HEK293 (cell line): ENCODE data around the gene MAP1LC3C.

ENCODE experiments used
- CTCF ChIA-PET: fragments of 350-600 bp; formaldehyde crosslinking; extraction: SDS; loops from one replicate; lab custom pipeline; 2021; ENCODE audit warnings: antibody characterized with exemption; lab: Yijun Ruan, JAX
- POLR2A ChIA-PET: fragments of 300-600 bp; formaldehyde crosslinking; extraction: SDS; loops from one replicate; lab custom pipeline; 2020; ENCODE audit warnings: antibody characterized with exemption, inconsistent platforms; lab: Yijun Ruan, JAX
- H3K27ac ChIP-seq: fragments of 200-500 bp; sonication (Bioruptor generic); 2 replicates; pipeline ENCODE4 v1.5.1; 2014; ENCODE audit warnings: low read depth, low read length, control low read depth, inconsistent platforms; ENCODE audit errors: extremely low read depth
- H3K36me3 ChIP-seq, 2 experiments: fragments of 200-500 bp in 1 of 2; sonication (Bioruptor generic) in 1 of 2; 1 replicate in 1 of 2; 2 replicates in 1 of 2; pipeline ENCODE4 v1.5.1; 2014 to 2017; ENCODE audit warnings: inconsistent platforms in 2 of 2, low read length in 2 of 2; ENCODE audit not compliant: control insufficient read depth in 2 of 2, insufficient read depth in 1 of 2
- H3K4me1 ChIP-seq: fragments of 200-500 bp; sonication (Bioruptor generic); 2 replicates; pipeline ENCODE4 v1.5.1; 2014; ENCODE audit warnings: mild to moderate bottlenecking, low read length, inconsistent platforms; ENCODE audit not compliant: control insufficient read depth, insufficient read depth
- H3K4me3 ChIP-seq: 2 replicates; pipeline ENCODE4 v1.5.1; 2011; ENCODE audit warnings: low read depth, mild to moderate bottlenecking, control low read depth, low read length, moderate library complexity
- H3K9me3 ChIP-seq: fragments of 200-500 bp; sonication (Bioruptor generic); 2 replicates; pipeline ENCODE4 v1.5.1; 2014; ENCODE audit warnings: low read depth, low read length, inconsistent platforms; ENCODE audit not compliant: control insufficient read depth, insufficient read depth
- GLIS2 ChIP-seq: fragments of 450-650 bp; formaldehyde crosslinking; IDR thresholded peaks from 2 replicates; pipeline ENCODE4 v1.5.1; 2016; ENCODE audit warnings: missing biosample characterization, missing genetic modification characterization
- KLF9 ChIP-seq: fragments of 450-650 bp; formaldehyde crosslinking; IDR thresholded peaks from 2 replicates; pipeline ENCODE4 v1.5.1; 2016; ENCODE audit warnings: missing biosample characterization, missing genetic modification characterization, low read depth
- RBAK ChIP-seq: fragments of 450-650 bp; formaldehyde crosslinking; IDR thresholded peaks from 2 replicates; pipeline ENCODE4 v1.5.1; 2016; ENCODE audit warnings: missing biosample characterization, missing genetic modification characterization
- REPIN1 ChIP-seq: fragments of 450-650 bp; formaldehyde crosslinking; IDR thresholded peaks from 2 replicates; pipeline ENCODE4 v1.5.1; 2017; ENCODE audit warnings: missing biosample characterization, missing genetic modification characterization, low read depth
- SETDB1 ChIP-seq: IDR thresholded peaks from one replicate; pipeline ENCODE4 v1.6.1; 2017; ENCODE audit warnings: mild to moderate bottlenecking, low read length, moderate library complexity, mixed read lengths; ENCODE audit not compliant: insufficient read length
- SP2 ChIP-seq: fragments of 450-650 bp; formaldehyde crosslinking; IDR thresholded peaks from 2 replicates; pipeline ENCODE4 v1.5.1; 2016; ENCODE audit warnings: missing biosample characterization, missing genetic modification characterization
- ZFP69B ChIP-seq: fragments of 450-650 bp; formaldehyde crosslinking; IDR thresholded peaks from 2 replicates; pipeline ENCODE4 v1.5.1; 2016; ENCODE audit warnings: missing biosample characterization, missing genetic modification characterization
- ZNF184 ChIP-seq: fragments of 450-650 bp; IDR thresholded peaks from 2 replicates; pipeline ENCODE4 v1.5.1; 2018; ENCODE audit warnings: missing biosample characterization, mild to moderate bottlenecking, missing genetic modification characterization
- ZNF214 ChIP-seq: fragments of 450-650 bp; formaldehyde crosslinking; IDR thresholded peaks from 2 replicates; pipeline ENCODE4 v1.5.1; 2017; ENCODE audit warnings: missing biosample characterization, mild to moderate bottlenecking, missing genetic modification characterization, borderline replicate concordance
- ZNF248 ChIP-seq: fragments of 450-650 bp; formaldehyde crosslinking; IDR thresholded peaks from 2 replicates; pipeline ENCODE4 v1.5.1; 2017; ENCODE audit warnings: missing biosample characterization, missing genetic modification characterization
- ZNF311 ChIP-seq: fragments of 450-650 bp; formaldehyde crosslinking; IDR thresholded peaks from 2 replicates; pipeline ENCODE4 v1.5.1; 2017; ENCODE audit warnings: missing biosample characterization, missing genetic modification characterization, borderline replicate concordance
- ZNF335 ChIP-seq: fragments of 450-650 bp; formaldehyde crosslinking; conservative IDR thresholded peaks from 2 replicates; pipeline ENCODE4 v1.5.1; 2016; ENCODE audit warnings: missing biosample characterization, missing genetic modification characterization
- ZNF544 ChIP-seq: fragments of 450-650 bp; formaldehyde crosslinking; IDR thresholded peaks from 2 replicates; pipeline ENCODE4 v1.5.0; 2017; ENCODE audit warnings: missing biosample characterization, missing genetic modification characterization
- ZNF548 ChIP-seq: fragments of 450-650 bp; formaldehyde crosslinking; IDR thresholded peaks from 2 replicates; pipeline ENCODE4 v1.5.1; 2016; ENCODE audit warnings: missing biosample characterization, missing genetic modification characterization
- ZNF624 ChIP-seq: fragments of 450-650 bp; formaldehyde crosslinking; IDR thresholded peaks from 2 replicates; pipeline ENCODE4 v1.5.1; 2017; ENCODE audit warnings: missing biosample characterization, missing genetic modification characterization
- TF ChIP-seq, protein P1 (sequence below): fragments of 450-650 bp; formaldehyde crosslinking; IDR thresholded peaks from 2 replicates; pipeline ENCODE4 v1.5.1; 2017; ENCODE audit warnings: missing biosample characterization, missing genetic modification characterization
- TF ChIP-seq, protein P2 (sequence below): sonication (generic); formaldehyde crosslinking; IDR thresholded peaks from 2 replicates; pipeline ENCODE4 v1.8.1; 2022; ENCODE audit warnings: mild to moderate bottlenecking, moderate library complexity, missing genetic modification reagents
- TF ChIP-seq, protein P3 (sequence below): IDR thresholded peaks from 2 replicates; pipeline ENCODE4 v1.6.1; 2011; ENCODE audit warnings: mild to moderate bottlenecking, low read depth, low read length, borderline replicate concordance
- TF ChIP-seq, protein P4 (sequence below): fragments of 450-650 bp; formaldehyde crosslinking; IDR thresholded peaks from 2 replicates; pipeline ENCODE4 v1.5.1; 2017; ENCODE audit warnings: missing biosample characterization, missing genetic modification characterization
- TF ChIP-seq, protein P5 (sequence below): fragments of 450-650 bp; formaldehyde crosslinking; IDR thresholded peaks from 2 replicates; pipeline ENCODE4 v1.5.1; 2016; ENCODE audit warnings: missing biosample characterization, missing genetic modification characterization, low read depth

MAP1LC3C gene

DNA sequence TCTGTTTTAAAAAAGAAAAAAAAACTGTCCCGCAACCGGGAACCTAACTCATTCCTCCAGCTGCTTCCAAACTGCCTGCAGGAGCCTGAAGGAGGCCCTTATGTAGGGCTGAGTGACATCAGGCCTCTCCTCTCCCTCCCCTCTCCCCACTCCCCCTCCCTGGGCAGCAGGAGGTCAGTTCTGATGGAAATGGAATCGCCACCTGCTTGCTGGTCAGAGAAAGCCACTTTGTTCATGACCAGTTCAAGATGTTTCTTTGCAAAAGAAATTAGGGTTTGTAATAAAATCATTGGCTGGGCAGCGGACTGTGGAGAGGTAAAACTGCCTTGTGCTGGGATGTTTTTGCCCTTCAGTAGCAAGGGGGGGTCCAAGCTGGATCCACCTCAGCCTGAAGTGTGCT is at the start of gene MAP1LC3C:
MAP1LC3C (minus strand) TSS at position 73 of the 400 bp plus-strand sequence. CDS start 90 bp downstream, outside the sequence.
- Histone ChIP-seq H3K9me3 (no peaks in the 10 kb centered on the region), H3K36me3 (no peaks in the 10 kb centered on the region), H3K27ac (no peak within 1 kb of the TSS), H3K4me1 (no peaks in the 10 kb centered on the region), H3K4me3 (peak within 1 kb of the TSS; percentile 19)
- TF ChIP-seq GLIS2 (tag by site-specific recombination), result no peak
- no peak for TF ChIP-seq SETDB1
- TF ChIP-seq ZNF335, result no peak
- no peak for TF ChIP-seq ZNF624 (tag by site-specific recombination)
- no peak for TF ChIP-seq ZNF544 (tag by site-specific recombination)
- TF ChIP-seq SP2 (tag by site-specific recombination), result no peak
- no peak for TF ChIP-seq KLF9 (tag by site-specific recombination)
- no peak for TF ChIP-seq RBAK (tag by site-specific recombination)
- no peak for TF ChIP-seq ZNF214 (tag by site-specific recombination)
- TF ChIP-seq, protein P1, sequence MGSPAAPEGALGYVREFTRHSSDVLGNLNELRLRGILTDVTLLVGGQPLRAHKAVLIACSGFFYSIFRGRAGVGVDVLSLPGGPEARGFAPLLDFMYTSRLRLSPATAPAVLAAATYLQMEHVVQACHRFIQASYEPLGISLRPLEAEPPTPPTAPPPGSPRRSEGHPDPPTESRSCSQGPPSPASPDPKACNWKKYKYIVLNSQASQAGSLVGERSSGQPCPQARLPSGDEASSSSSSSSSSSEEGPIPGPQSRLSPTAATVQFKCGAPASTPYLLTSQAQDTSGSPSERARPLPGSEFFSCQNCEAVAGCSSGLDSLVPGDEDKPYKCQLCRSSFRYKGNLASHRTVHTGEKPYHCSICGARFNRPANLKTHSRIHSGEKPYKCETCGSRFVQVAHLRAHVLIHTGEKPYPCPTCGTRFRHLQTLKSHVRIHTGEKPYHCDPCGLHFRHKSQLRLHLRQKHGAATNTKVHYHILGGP (tag by site-specific recombination), result no peak
- TF ChIP-seq, protein P2, sequence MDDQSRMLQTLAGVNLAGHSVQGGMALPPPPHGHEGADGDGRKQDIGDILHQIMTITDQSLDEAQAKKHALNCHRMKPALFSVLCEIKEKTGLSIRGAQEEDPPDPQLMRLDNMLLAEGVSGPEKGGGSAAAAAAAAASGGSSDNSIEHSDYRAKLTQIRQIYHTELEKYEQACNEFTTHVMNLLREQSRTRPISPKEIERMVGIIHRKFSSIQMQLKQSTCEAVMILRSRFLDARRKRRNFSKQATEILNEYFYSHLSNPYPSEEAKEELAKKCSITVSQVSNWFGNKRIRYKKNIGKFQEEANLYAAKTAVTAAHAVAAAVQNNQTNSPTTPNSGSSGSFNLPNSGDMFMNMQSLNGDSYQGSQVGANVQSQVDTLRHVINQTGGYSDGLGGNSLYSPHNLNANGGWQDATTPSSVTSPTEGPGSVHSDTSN, result no peak
- TF ChIP-seq ZNF548, result no peak
- no peak for TF ChIP-seq ZNF311 (tag by site-specific recombination)
- TF ChIP-seq REPIN1 (tag by site-specific recombination), result no peak
- TF ChIP-seq, protein P3, sequence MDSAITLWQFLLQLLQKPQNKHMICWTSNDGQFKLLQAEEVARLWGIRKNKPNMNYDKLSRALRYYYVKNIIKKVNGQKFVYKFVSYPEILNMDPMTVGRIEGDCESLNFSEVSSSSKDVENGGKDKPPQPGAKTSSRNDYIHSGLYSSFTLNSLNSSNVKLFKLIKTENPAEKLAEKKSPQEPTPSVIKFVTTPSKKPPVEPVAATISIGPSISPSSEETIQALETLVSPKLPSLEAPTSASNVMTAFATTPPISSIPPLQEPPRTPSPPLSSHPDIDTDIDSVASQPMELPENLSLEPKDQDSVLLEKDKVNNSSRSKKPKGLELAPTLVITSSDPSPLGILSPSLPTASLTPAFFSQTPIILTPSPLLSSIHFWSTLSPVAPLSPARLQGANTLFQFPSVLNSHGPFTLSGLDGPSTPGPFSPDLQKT, result no peak
- CTCF ChIA-PET, result interaction anchor here (0.6 to 3.8 kb wide), 40 partner anchors 9 to 1341 kb away, joined by 3 to 37 read pairs (median 5); partner anchors contain the start of genes BECN2 and EXO1
- POLR2A ChIA-PET, result interaction anchor here (1.1 kb wide), 1 partner anchor 102 kb away, joined by 3 read pairs; no protein-coding TSS in a partner anchor

DNA sequence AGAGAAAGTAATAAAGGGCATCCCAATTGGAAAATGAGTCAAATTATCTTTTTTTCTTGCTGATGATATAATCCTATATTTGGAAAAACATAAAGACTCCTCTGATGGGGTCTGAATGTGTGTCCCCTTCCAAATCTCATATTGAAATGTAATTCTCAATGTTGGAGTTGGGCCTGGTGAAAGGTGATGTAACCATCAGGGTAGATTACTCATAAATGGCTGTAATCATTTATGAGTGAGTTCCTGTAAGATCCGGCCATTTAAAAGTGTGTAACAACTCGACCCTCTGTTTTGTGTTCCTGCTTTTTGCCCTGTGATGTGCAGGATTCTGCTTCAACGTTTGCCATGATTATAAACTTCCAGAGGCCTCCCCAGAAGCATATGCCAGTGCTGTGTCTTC is 44.3 kb upstream of the MAP1LC3C start:
- H3K4me3 ChIP-seq, result no peak overlapping the region
- no peaks in the 10 kb centered on the region for H3K36me3 ChIP-seq
- H3K4me1 ChIP-seq, result no peaks in the 10 kb centered on the region
- CTCF ChIA-PET, result no interaction called here
- TF ChIP-seq ZNF184 (tag by site-specific recombination) (no peak), ZNF248 (tag by site-specific recombination) (no peak), ZNF335 (0 out of 2 replicates have a peak, but pooled peaks have one; percentile 17), ZFP69B (no peak)
- TF ChIP-seq, protein P4, sequence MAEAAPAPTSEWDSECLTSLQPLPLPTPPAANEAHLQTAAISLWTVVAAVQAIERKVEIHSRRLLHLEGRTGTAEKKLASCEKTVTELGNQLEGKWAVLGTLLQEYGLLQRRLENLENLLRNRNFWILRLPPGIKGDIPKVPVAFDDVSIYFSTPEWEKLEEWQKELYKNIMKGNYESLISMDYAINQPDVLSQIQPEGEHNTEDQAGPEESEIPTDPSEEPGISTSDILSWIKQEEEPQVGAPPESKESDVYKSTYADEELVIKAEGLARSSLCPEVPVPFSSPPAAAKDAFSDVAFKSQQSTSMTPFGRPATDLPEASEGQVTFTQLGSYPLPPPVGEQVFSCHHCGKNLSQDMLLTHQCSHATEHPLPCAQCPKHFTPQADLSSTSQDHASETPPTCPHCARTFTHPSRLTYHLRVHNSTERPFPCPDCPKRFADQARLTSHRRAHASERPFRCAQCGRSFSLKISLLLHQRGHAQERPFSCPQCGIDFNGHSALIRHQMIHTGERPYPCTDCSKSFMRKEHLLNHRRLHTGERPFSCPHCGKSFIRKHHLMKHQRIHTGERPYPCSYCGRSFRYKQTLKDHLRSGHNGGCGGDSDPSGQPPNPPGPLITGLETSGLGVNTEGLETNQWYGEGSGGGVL (tag by site-specific recombination), result no peak
- TF ChIP-seq, protein P5, sequence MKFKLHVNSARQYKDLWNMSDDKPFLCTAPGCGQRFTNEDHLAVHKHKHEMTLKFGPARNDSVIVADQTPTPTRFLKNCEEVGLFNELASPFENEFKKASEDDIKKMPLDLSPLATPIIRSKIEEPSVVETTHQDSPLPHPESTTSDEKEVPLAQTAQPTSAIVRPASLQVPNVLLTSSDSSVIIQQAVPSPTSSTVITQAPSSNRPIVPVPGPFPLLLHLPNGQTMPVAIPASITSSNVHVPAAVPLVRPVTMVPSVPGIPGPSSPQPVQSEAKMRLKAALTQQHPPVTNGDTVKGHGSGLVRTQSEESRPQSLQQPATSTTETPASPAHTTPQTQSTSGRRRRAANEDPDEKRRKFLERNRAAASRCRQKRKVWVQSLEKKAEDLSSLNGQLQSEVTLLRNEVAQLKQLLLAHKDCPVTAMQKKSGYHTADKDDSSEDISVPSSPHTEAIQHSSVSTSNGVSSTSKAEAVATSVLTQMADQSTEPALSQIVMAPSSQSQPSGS (tag by site-specific recombination), result peak; percentile 65; the same call in 1 of the 2 replicates
- no peak overlapping the region for H3K27ac ChIP-seq
- no peaks in the 10 kb centered on the region for H3K9me3 ChIP-seq
- POLR2A ChIA-PET, result no interaction called here
